Adrenal gland (tissue), 5 donors: ENCODE results near the gene TNFSF8.

Experiments
- POLR2A ChIP-seq, 2 donors: fragments of 450-650 bp; IDR thresholded peaks; one replicate each; pipeline ENCODE4 v1.6.1; 2017; ENCODE audit warnings: antibody characterized with exemption in 2 of 2, mild to moderate bottlenecking in 2 of 2, moderate library complexity in 1 of 2
- TF ChIP-seq, protein P1 (sequence below), 6 experiments: fragments of 450-650 bp in 4 of 6; fragments of 200-600 bp in 2 of 6; sonication (generic) in 1 of 6; IDR thresholded peaks; 1 replicate in 5 of 6; 2 replicates in 1 of 6; pipeline versions ENCODE4 v1.5.1 to v1.8.0; 2016 to 2021; ENCODE audit warnings: antibody characterized with exemption in 6 of 6, mild to moderate bottlenecking in 2 of 6, moderate library complexity in 1 of 6
- donor health status: DM: no; HTN: no; CAD: no.

GRCh38 chr9:114931407-114931806, 1.0 kb upstream of the TNFSF8 start:
- TF ChIP-seq POLR2A (IDR thresholded peaks at IDR 0.05): no peak
- TF ChIP-seq, protein P1, sequence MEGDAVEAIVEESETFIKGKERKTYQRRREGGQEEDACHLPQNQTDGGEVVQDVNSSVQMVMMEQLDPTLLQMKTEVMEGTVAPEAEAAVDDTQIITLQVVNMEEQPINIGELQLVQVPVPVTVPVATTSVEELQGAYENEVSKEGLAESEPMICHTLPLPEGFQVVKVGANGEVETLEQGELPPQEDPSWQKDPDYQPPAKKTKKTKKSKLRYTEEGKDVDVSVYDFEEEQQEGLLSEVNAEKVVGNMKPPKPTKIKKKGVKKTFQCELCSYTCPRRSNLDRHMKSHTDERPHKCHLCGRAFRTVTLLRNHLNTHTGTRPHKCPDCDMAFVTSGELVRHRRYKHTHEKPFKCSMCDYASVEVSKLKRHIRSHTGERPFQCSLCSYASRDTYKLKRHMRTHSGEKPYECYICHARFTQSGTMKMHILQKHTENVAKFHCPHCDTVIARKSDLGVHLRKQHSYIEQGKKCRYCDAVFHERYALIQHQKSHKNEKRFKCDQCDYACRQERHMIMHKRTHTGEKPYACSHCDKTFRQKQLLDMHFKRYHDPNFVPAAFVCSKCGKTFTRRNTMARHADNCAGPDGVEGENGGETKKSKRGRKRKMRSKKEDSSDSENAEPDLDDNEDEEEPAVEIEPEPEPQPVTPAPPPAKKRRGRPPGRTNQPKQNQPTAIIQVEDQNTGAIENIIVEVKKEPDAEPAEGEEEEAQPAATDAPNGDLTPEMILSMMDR (IDR thresholded peaks at IDR 0.05): no peak
